ENCODE results near the gene EFCAB11.

GRCh38 chr14:89911010-89911919 is 43.3 kb downstream of the EFCAB11 start:
- TF ChIP-seq POLR2A (IDR thresholded peaks at IDR 0.05) (no peak), POLR2AphosphoS5 (IDR thresholded peaks at IDR 0.05) (no peak)
- TF ChIP-seq, protein P1, sequence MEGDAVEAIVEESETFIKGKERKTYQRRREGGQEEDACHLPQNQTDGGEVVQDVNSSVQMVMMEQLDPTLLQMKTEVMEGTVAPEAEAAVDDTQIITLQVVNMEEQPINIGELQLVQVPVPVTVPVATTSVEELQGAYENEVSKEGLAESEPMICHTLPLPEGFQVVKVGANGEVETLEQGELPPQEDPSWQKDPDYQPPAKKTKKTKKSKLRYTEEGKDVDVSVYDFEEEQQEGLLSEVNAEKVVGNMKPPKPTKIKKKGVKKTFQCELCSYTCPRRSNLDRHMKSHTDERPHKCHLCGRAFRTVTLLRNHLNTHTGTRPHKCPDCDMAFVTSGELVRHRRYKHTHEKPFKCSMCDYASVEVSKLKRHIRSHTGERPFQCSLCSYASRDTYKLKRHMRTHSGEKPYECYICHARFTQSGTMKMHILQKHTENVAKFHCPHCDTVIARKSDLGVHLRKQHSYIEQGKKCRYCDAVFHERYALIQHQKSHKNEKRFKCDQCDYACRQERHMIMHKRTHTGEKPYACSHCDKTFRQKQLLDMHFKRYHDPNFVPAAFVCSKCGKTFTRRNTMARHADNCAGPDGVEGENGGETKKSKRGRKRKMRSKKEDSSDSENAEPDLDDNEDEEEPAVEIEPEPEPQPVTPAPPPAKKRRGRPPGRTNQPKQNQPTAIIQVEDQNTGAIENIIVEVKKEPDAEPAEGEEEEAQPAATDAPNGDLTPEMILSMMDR (IDR thresholded peaks at IDR 0.05) = no peak

All from breast epithelium (tissue), 3 donors.